ENCODE measurements around the gene KRTAP10-6. TPM values are rescaled to one million over a fixed set of nuclear protein-coding genes. Genes with fewer than 3 reads are reported as not detected.
"Not testable (repeated sequence)": the region's sequence is repeated elsewhere in the genome, so short reads cannot be mapped to it uniquely, and the experiment has no call there.

Gene KRTAP10-6
- total RNA-seq, 4 donors from 2014 or later = not detected

DNA sequence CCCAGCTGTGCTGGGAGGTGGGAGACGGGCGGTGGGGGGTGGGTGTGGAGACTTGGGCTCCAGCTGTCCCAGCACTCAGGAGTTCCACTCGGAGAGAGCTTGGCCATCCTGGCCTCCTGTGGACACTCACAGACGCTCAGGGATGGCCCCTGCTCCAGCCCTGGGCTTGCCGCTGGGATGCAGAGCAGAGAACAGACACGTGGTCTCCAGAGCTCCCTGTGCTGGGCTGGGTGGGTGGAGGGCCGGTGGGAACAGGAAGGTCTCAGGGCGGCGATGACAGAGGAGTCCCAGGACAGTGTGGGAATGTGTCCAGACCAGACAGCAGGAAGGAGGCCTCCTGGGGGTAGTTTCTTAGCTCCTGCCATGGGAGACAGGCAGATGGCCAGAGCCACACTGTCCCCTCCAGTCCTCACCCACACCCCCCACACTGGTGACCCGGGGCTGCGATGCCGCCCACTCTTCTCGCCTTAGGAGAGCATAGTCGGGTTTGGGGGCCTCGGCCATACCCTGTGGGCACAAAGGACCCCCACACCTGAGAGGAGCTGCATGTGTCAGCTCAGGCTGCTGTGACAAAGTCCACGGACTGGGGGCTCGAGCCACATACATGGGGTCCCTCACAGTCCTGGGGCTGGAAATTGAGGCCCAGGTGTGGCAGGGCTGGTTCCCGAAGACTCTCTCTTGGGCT lies 36.5 kb upstream of the KRTAP10-6 start:
- DNase-seq = no peak

GRCh38 chr21:44627831-44628233 lies 35.5 kb upstream of the KRTAP10-6 start:
- 60 to 66% methylated on average over 8 to 10 of the region's 15 CpGs for whole genome bisulfite sequencing, 2 donors
- H3K4me3 ChIP-seq (replicated peaks in 1 of 3); H3K27me3 ChIP-seq; H3K27ac ChIP-seq; H3K4me1 ChIP-seq; DNase-seq; intact Hi-C loops (cut with DNase I); H3K36me3 ChIP-seq; H3K9me3 ChIP-seq: not testable (repeated sequence)

More for the DNA sequence above, 36.5 kb upstream of the KRTAP10-6 start:
- intact Hi-C loops (cut with DNase I) = no loop called here
- H3K27me3 ChIP-seq = no peaks in the 10 kb centered on the region
- H3K27ac ChIP-seq = no peak overlapping the region
- H3K9me3 ChIP-seq = no peaks in the 10 kb centered on the region
- H3K36me3 ChIP-seq = no peaks in the 10 kb centered on the region
- WGBS, 2 donors = 76 to 81% methylated on average over 11 to 13 of the region's 18 CpGs
- no peak overlapping the region for H3K4me3 ChIP-seq (replicated peaks in 1 of 3)
- H3K4me1 ChIP-seq = no peaks in the 10 kb centered on the region
- TF ChIP-seq CTCF (IDR thresholded peaks at IDR 0.05) = no peak
- no peak for TF ChIP-seq POLR2A (IDR thresholded peaks at IDR 0.05)

- H3K9me3 ChIP-seq; H3K27ac ChIP-seq; DNase-seq; H3K36me3 ChIP-seq; H3K27me3 ChIP-seq; intact Hi-C loops (cut with DNase I); H3K4me3 ChIP-seq (replicated peaks in 1 of 3); H3K4me1 ChIP-seq: not testable (repeated sequence)
- 85 to 90% methylated on average over 15 to 20 of the region's 20 CpGs for WGBS, 2 donors
These were observed 35.0 kb upstream of the KRTAP10-6 start for GRCh38 chr21:44627181-44627822.

- no peaks in the 10 kb centered on the region for H3K27me3 ChIP-seq
- H3K4me3 ChIP-seq (replicated peaks in 1 of 3) = no peak within 1 kb of the TSS
- intact Hi-C loops (cut with DNase I) = no loop called here
- TF ChIP-seq CTCF (IDR thresholded peaks at IDR 0.05) = no peak
- no peak for TF ChIP-seq POLR2A (IDR thresholded peaks at IDR 0.05)
- H3K4me1 ChIP-seq = no peaks in the 10 kb centered on the region
- no peak within 1 kb of the TSS for H3K27ac ChIP-seq
- H3K36me3 ChIP-seq = no peaks in the 10 kb centered on the region
- DNase-seq = no peak
- H3K9me3 ChIP-seq = no peaks in the 10 kb centered on the region
- 66% methylated on average over 7 of the region's 7 CpGs; no CpG with 5 or more reads in 1 of the 2 donors for WGBS, 2 donors
These were observed 34.4 kb upstream of the KRTAP10-6 start, which contains the start of gene KRTAP10-9 for GRCh38 chr21:44626673-44627143. Gene KRTAP10-9, plus strand, starts transcription at chr21:44627093. Its CDS starts 79 bp downstream, at chr21:44627172.

DNA sequence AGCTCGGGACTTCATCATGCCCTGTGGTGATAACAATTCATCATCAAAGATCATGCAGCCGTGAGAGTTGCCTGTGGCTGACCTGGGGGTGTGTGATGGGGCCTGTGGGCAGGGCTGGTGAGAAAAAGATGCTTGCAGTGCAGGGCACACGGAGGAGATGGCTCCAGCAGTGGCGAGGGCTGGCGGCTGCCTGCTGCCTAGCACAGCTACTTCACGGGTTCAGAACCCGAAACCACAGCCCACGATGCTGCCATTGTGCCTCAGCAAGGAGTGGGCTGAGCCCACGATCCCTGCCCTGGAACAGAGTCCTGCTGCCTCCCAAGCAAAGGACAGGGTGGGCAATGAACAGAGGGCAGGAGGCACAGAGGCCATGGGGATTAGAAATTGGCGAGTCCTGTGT lies 34.0 kb upstream of the KRTAP10-6 start:
- 88 to 89% methylated on average over 7 to 8 of the region's 10 CpGs for WGBS, 2 donors
- Histone ChIP-seq H3K27ac (no peak overlapping the region), H3K4me3 (replicated peaks in 1 of 3) (no peak overlapping the region), H3K4me1 (no peaks in the 10 kb centered on the region), H3K9me3 (no peaks in the 10 kb centered on the region), H3K36me3 (no peaks in the 10 kb centered on the region), H3K27me3 (no peaks in the 10 kb centered on the region)
- intact Hi-C loops (cut with DNase I) = no loop called here
- no peak for DNase-seq
- TF ChIP-seq CTCF (IDR thresholded peaks at IDR 0.05) (no peak), POLR2A (IDR thresholded peaks at IDR 0.05) (no peak)

- TF ChIP-seq CTCF (IDR thresholded peaks at IDR 0.05) (no peak), POLR2A (IDR thresholded peaks at IDR 0.05) (no peak)
- intact Hi-C loops (cut with DNase I) = no loop called here
- no peak overlapping the region for H3K4me3 ChIP-seq (replicated peaks in 1 of 3)
- no peaks in the 10 kb centered on the region for H3K4me1 ChIP-seq
- H3K27me3 ChIP-seq = no peaks in the 10 kb centered on the region
- H3K36me3 ChIP-seq = no peaks in the 10 kb centered on the region
- no peak for DNase-seq
- no peaks in the 10 kb centered on the region for H3K9me3 ChIP-seq
- no peak overlapping the region for H3K27ac ChIP-seq
- 90% methylated on average over 6 to 7 of the region's 7 CpGs for WGBS, 2 donors
These were observed 33.5 kb upstream of the KRTAP10-6 start for GRCh38 chr21:44625756-44626155.
